IgD-negative memory B cell (primary cell): ENCODE measurements around the gene COL25A1. TPM values are rescaled to one million over a fixed set of nuclear protein-coding genes. Genes with fewer than 3 reads are reported as not detected.

Experiments
- H3K27ac Mint-ChIP-seq, 3 donors: one replicate each; pipeline ENCODE4 v1.8.0; 2020 to 2022; ENCODE audit warnings: mild to moderate bottlenecking in 3 of 3, mixed read lengths in 3 of 3, moderate library complexity in 1 of 3
- H3K27me3 Mint-ChIP-seq: one replicate; pipeline ENCODE4 v1.8.0; 2021; ENCODE audit warnings: mixed read lengths
- H3K36me3 Mint-ChIP-seq: one replicate; pipeline ENCODE4 v1.8.0; 2020; ENCODE audit warnings: mild to moderate bottlenecking, mixed read lengths
- H3K4me1 Mint-ChIP-seq, 3 donors: one replicate each; pipeline ENCODE4 v1.8.0; 2020 to 2022; ENCODE audit warnings: mixed read lengths in 3 of 3, mild to moderate bottlenecking in 1 of 3
- H3K4me3 Mint-ChIP-seq, 4 donors: one replicate each; pipeline ENCODE4 v1.8.0; 2020 to 2022; ENCODE audit warnings: mild to moderate bottlenecking in 4 of 4, mixed read lengths in 4 of 4, moderate library complexity in 3 of 4
- H3K9me3 Mint-ChIP-seq, 3 donors: one replicate each; pipeline ENCODE4 v1.8.0; 2020 to 2021; ENCODE audit warnings: mixed read lengths in 3 of 3, mild to moderate bottlenecking in 1 of 3
- polyA plus RNA-seq: library from polyadenylated mRNA; unstranded; fragments of 300-500 nt; fragmentation: Illumina TruSeq; gene quantifications from one replicate; pipeline ENCODE4 v1.2.3, GENCODE V29; 2021

The COL25A1 gene
- polyA plus RNA-seq, 1 donor from 2014 or later = not detected

DNA sequence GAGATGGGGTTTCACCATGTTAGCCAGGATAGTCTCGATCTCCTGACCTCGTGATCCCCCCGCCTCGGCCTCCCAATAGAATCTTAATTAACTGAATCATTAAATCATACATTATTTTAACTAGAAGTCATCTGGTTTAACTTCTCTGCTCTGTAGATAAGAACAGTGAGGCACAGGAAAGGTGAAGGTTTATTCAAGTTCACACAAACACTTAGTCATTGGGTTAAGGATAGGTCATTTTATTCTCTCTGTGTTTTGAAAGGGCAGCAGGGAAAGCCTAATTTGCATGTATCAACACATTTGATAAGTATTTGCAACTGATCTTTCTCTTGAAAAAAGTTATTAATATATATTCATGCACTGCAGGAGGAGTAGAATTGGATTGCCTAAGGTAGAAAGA, 538.5 kb downstream of the COL25A1 start:
- H3K27me3 Mint-ChIP-seq = peaks cover 32% of the 10 kb centered on the region
- no peak overlapping the region for H3K4me3 Mint-ChIP-seq
- H3K9me3 Mint-ChIP-seq = peaks cover 0 to 5% (median 4%) of the 10 kb centered on the region in 3 donors
- no peaks in the 10 kb centered on the region for H3K36me3 Mint-ChIP-seq
- H3K27ac Mint-ChIP-seq = no peak overlapping the region
- peaks cover 3 to 10% (median 6%) of the 10 kb centered on the region in 3 donors for H3K4me1 Mint-ChIP-seq

DNA sequence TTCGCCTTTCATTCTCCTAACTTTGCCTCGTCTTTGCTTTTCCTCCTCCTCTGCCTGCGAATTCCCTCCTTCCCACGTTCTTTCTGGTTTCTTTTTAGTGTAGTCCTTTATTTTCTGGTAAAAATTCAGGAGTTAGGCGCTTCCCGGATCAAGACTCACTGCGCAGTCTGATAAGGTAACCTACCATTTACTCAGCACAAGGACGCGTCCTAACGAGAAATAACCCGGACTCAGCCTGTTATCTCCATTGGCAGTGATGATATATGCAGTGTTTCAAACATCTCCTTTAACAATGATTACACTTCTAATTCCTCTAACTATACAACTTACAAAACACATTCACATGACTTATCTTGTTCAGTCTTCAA, 539.2 kb downstream of the COL25A1 start:
- Mint-ChIP-seq H3K27me3 (peaks cover 32% of the 10 kb centered on the region), H3K36me3 (no peaks in the 10 kb centered on the region), H3K4me1 (peaks cover 3 to 10% (median 6%) of the 10 kb centered on the region in 3 donors), H3K27ac (no peak overlapping the region), H3K4me3 (peak overlapping the region; percentile 2 to 91 (median 73)), H3K9me3 (peaks cover 0 to 5% (median 4%) of the 10 kb centered on the region in 3 donors)

- H3K9me3 Mint-ChIP-seq = peaks cover 0 to 5% (median 4%) of the 10 kb centered on the region in 3 donors
- H3K36me3 Mint-ChIP-seq = no peaks in the 10 kb centered on the region
- H3K27me3 Mint-ChIP-seq = peaks cover 32% of the 10 kb centered on the region
- H3K4me1 Mint-ChIP-seq = peaks cover 3 to 10% (median 6%) of the 10 kb centered on the region in 3 donors
- H3K4me3 Mint-ChIP-seq = peak within 1 kb of the TSS; percentile 2 to 91 (median 76)
- no peak within 1 kb of the TSS for H3K27ac Mint-ChIP-seq
These were observed 539.8 kb downstream of the COL25A1 start, which contains the start of gene ETNPPL for GRCh38 chr4:108762559-108763225. Gene ETNPPL (minus strand): TSS chr4:108763053. CDS start chr4:108762898, 155 bp downstream.

Other genes with a start within 250 kb of the COL25A1 start
- gene SEC24B, start 131.2 kb upstream of the COL25A1 start, polyA plus RNA-seq = 16.4 TPM